Stomach (tissue), 9 donors: ENCODE data around the gene EPHB1. TPM values are rescaled to one million over a fixed set of nuclear protein-coding genes. Genes with fewer than 3 reads are reported as not detected.

Experiments
- DNase-seq, 2 donors: peaks; one replicate each; pipeline versions ENCODE4 v3.0.0 to v3.0.0-alpha.2; 2013 to 2019
- H3K27ac ChIP-seq, 5 donors: fragments of 200-600 bp in 4 of 5; sonication (generic) in 4 of 5; one replicate each; pipeline ENCODE4 v1.5.1; 2013 to 2019; ENCODE audit warnings: mild to moderate bottlenecking in 1 of 5, moderate library complexity in 1 of 5
- H3K27me3 ChIP-seq, 3 donors: fragments of 200-600 bp; sonication (generic); one replicate each; pipeline ENCODE4 v1.5.1; 2017 to 2019; ENCODE audit warnings: mixed run types in 1 of 3
- H3K36me3 ChIP-seq, 4 donors: fragments of 200-600 bp; sonication (generic); 1 replicate in 3 of 4; 2 replicates in 1 of 4; pipeline ENCODE4 v1.5.1; 2016 to 2019
- H3K4me1 ChIP-seq, 4 donors: fragments of 200-600 bp; sonication (generic); one replicate each; pipeline ENCODE4 v1.5.1; 2016 to 2019
- H3K4me3 ChIP-seq, 4 donors: fragments of 200-600 bp; sonication (generic) in 3 of 4; one replicate each; pipeline ENCODE4 v1.5.1; 2016 to 2019; ENCODE audit warnings: mild to moderate bottlenecking in 1 of 4
- H3K9me3 ChIP-seq, 4 donors: fragments of 200-600 bp; sonication (generic); one replicate each; pipeline ENCODE4 v1.5.1; 2016 to 2019
- EP300 ChIP-seq: sonication (generic); formaldehyde crosslinking; IDR thresholded peaks from one replicate; pipeline ENCODE4 v1.6.1; 2017; ENCODE audit warnings: antibody characterized with exemption
- POLR2A ChIP-seq, 4 donors: fragments of 450-650 bp; IDR thresholded peaks; one replicate each; pipeline ENCODE4 v1.6.1; 2016; ENCODE audit warnings: antibody characterized with exemption in 4 of 4, control low read depth in 2 of 4, mild to moderate bottlenecking in 1 of 4, moderate library complexity in 1 of 4
- POLR2AphosphoS5 ChIP-seq, 3 donors: sonication (generic); formaldehyde crosslinking; IDR thresholded peaks; one replicate each; pipeline ENCODE4 v1.6.1; 2016; ENCODE audit warnings: antibody characterized with exemption in 3 of 3
- WGBS, 5 donors: extraction: QIAGEN DNeasy Blood & Tissue Kit in 3 of 5; methylation state at CpG; one replicate each; pipeline versions ENCODE4 v1.1.5 to v1.1.7; 2013 to 2018; 5-methylcytosine and 5-hydroxymethylcytosine counted together
- intact Hi-C: fragments of 100-400 bp; cut with DNase I; formaldehyde crosslinking; loops from one replicate; pipeline ENCODE4 v1.15.1; 2023; ENCODE audit warnings: low total_unique reads
- polyA plus RNA-seq, 3 donors: library from polyadenylated mRNA; stranded (reverse); fragments of 200-250 nt; gene quantifications; one replicate each; pipeline ENCODE4 v1.2.3, GENCODE V29; 2013
- small RNA-seq, 4 donors: library from RNA; depleted of rRNA; stranded (forward); fragments of <200 nt; gene quantifications; one replicate each; pipeline ENCODE3, GENCODE V24; 2016
- total RNA-seq, 5 donors: library from RNA; depleted of rRNA; stranded (reverse); fragments of >200 nt; gene quantifications; one replicate each; pipeline versions ENCODE4 v1.1.0 to v1.2.3, GENCODE V29; 2014 to 2016
- TF ChIP-seq, protein P1 (sequence below), 7 experiments: fragments of 450-650 bp in 4 of 7; fragments of 200-600 bp in 3 of 7; sonication (generic) in 3 of 7; IDR thresholded peaks; one replicate each; pipeline ENCODE4 v1.5.1; 2016 to 2019; ENCODE audit warnings: antibody characterized with exemption in 7 of 7, control low read depth in 2 of 7, mild to moderate bottlenecking in 1 of 7
- donor health status: healthy with polysubstance abuse.
- donor health status: Bipolar disorder and iron deficiency.
- donor health status: healthy.

EPHB1 gene
- total and polyA plus RNA-seq, 8 donors = 0.13 to 2.3 (median 1.0) TPM; not detected in 4

DNA sequence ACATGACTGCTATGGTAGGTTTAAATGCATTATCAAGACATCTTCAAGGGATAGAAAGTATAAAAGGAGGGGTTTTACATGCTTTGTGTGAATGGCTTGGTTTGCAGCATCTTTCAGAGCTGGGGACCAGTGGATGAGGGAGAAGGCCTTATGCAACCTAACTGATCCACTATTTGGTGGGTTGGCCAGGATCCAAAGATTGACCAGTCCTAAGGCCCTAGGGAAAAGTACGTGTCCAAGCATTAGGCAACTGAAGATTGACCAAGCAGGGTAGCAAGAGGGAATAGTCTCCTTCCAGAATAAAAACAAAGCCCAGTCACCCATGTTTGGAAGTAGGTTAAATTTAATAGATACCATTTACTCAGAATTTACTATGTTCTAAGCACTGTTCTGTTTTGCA, 509.3 kb downstream of the EPHB1 start:
- intact Hi-C loops = no loop called here
- Histone ChIP-seq H3K4me1 (no peaks in the 10 kb centered on the region), H3K27me3 (no peaks in the 10 kb centered on the region), H3K9me3 (peaks cover 0 to 12% (median 7%) of the 10 kb centered on the region in 4 donors), H3K27ac (no peak overlapping the region), H3K4me3 (no peak overlapping the region), H3K36me3 (no peaks in the 10 kb centered on the region)
- TF ChIP-seq, protein P1, sequence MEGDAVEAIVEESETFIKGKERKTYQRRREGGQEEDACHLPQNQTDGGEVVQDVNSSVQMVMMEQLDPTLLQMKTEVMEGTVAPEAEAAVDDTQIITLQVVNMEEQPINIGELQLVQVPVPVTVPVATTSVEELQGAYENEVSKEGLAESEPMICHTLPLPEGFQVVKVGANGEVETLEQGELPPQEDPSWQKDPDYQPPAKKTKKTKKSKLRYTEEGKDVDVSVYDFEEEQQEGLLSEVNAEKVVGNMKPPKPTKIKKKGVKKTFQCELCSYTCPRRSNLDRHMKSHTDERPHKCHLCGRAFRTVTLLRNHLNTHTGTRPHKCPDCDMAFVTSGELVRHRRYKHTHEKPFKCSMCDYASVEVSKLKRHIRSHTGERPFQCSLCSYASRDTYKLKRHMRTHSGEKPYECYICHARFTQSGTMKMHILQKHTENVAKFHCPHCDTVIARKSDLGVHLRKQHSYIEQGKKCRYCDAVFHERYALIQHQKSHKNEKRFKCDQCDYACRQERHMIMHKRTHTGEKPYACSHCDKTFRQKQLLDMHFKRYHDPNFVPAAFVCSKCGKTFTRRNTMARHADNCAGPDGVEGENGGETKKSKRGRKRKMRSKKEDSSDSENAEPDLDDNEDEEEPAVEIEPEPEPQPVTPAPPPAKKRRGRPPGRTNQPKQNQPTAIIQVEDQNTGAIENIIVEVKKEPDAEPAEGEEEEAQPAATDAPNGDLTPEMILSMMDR (IDR thresholded peaks at IDR 0.05) = no peak
- TF ChIP-seq EP300 (no peak), POLR2AphosphoS5 (IDR thresholded peaks at IDR 0.05) (no peak), POLR2A (IDR thresholded peaks at IDR 0.05) (no peak)
- 62 to 80% (median 72%) methylated on average over 1 of the region's 1 CpG for WGBS, 5 donors
- no peak for DNase-seq

Small RNAs within 50 kb of the gene (small RNA-seq; reads per million reads assigned to genes)
- gene RNA5SP141 (0.31 to 2.8 (median 1.4) reads per million in 4 donors), gene RNU6-1174P (0 reads per million in 4 donors)

Other genes with a start within 250 kb of the EPHB1 start
- 1 to 10 TPM in 1 of 5 donors, under 1 TPM in 1, not detected in 3; 0.55 to 3.6 TPM for gene KY, start 144.2 kb upstream of the EPHB1 start, total RNA-seq
- gene KY, start 144.2 kb upstream of the EPHB1 start, polyA plus RNA-seq = under 1 TPM; 0.12 to 0.31 (median 0.25) TPM